Hepatocyte (in vitro differentiated cells): Measurements from ENCODE around the gene YIPF2.

Experiments
- CTCF ChIP-seq: fragments of 200-600 bp; sonication (generic); IDR thresholded peaks from 2 replicates; pipeline ENCODE4 v1.5.1; 2016; ENCODE audit warnings: antibody characterized with exemption, mild to moderate bottlenecking; ENCODE audit not compliant: poor library complexity
- EZH2 ChIP-seq: fragments of 200-600 bp; sonication (generic); IDR thresholded peaks from 2 replicates; pipeline ENCODE4 v1.6.1; 2016; ENCODE audit warnings: antibody characterized with exemption, mild to moderate bottlenecking, borderline replicate concordance
- EZH2phosphoT487 ChIP-seq: fragments of 200-600 bp; sonication (generic); IDR thresholded peaks from one replicate; pipeline ENCODE4 v1.6.1; 2018; ENCODE audit warnings: antibody characterized with exemption, mild to moderate bottlenecking, low read depth, moderate library complexity; ENCODE audit not compliant: unreplicated experiment, severe bottlenecking

GRCh38 chr19:10963865-10964264 is 35.4 kb upstream of the YIPF2 start:
- TF ChIP-seq CTCF (no peak), EZH2phosphoT487 (no peak), EZH2 (no peak)
